K562 (cell line): ENCODE data around the gene DPP10. TPM values are rescaled to one million over a fixed set of nuclear protein-coding genes. Genes with fewer than 3 reads are reported as not detected.

Experiments used
- ATAC-seq: fragments of 200-7000 bp; cut with Tn5 transposase; 3 replicates; pipeline ENCODE4 v1.9.1; 2020; ENCODE audit warnings: moderate library complexity
- BruUV-seq: library from RNA; stranded (reverse); fragments of 400-500 nt; replicated peaks from 2 replicates; lab custom pipeline; 2021; lab: Mats Ljungman, UMichigan
- CTCF ChIA-PET: fragments of 300-600 bp; formaldehyde crosslinking; extraction: SDS; loops from one replicate; lab custom pipeline; 2021; ENCODE audit warnings: low intra/inter-chr PET ratio; lab: Yijun Ruan, JAX
- POLR2A ChIA-PET: fragments of 300-600, 350-650 bp; sonication (Branson Sonifier 250); formaldehyde crosslinking; extraction: SDS; loops from one replicate; lab custom pipeline; 2021; ENCODE audit warnings: antibody characterized with exemption, inconsistent platforms; lab: Yijun Ruan, JAX
- DNase-seq, 4 experiments: peaks; one replicate each; pipeline versions ENCODE4 v3.0.0 to v3.0.0-alpha.2; 2011 to 2018; ENCODE audit warnings: low spot score in 3 of 4, mixed read lengths in 3 of 4; ENCODE audit errors: extremely low read depth in 1 of 4
- FAIRE-seq: peaks from 2 replicates; lab custom pipeline; 2011; peaks lifted over from hg19 to GRCh38; lab: Jason Lieb, UNC
- H2AFZ ChIP-seq: 2 replicates; pipeline ENCODE4 v1.6.0; 2011; ENCODE audit warnings: low read depth, low read length, control low read depth, inconsistent platforms
- H3K27ac ChIP-seq: fragments of 200-600 bp; 3 replicates; pipeline ENCODE4 v1.8.0; 2011; ENCODE audit warnings: low read depth, mild to moderate bottlenecking, control low read depth, inconsistent platforms, low read length, moderate library complexity, mixed read lengths; ENCODE audit errors: extremely low read depth
- H3K27me3 ChIP-seq, 2 experiments: fragments of 300-600 bp in 1 of 2; 2 replicates in 1 of 2; 3 replicates in 1 of 2; pipeline versions ENCODE4 v1.6.0 to v1.8.0; 2011; ENCODE audit warnings: inconsistent platforms in 2 of 2, low read length in 2 of 2, mild to moderate bottlenecking in 1 of 2, mixed read lengths in 1 of 2, moderate library complexity in 1 of 2; ENCODE audit not compliant: control insufficient read depth in 2 of 2, insufficient read depth in 2 of 2
- H3K36me3 ChIP-seq: fragments of 300-600 bp; 3 replicates; pipeline ENCODE4 v1.8.0; 2011; ENCODE audit warnings: mild to moderate bottlenecking, low read length, inconsistent platforms; ENCODE audit not compliant: control insufficient read depth, insufficient read depth
- H3K4me1 ChIP-seq, 2 experiments: fragments of 200-600 bp in 1 of 2; replicated peaks in 1 of 2; 2 replicates in 1 of 2; 3 replicates in 1 of 2; pipeline versions ENCODE4 v1.5.1 to v1.8.0; 2011; ENCODE audit warnings: inconsistent platforms in 2 of 2, low read length in 2 of 2, mild to moderate bottlenecking in 1 of 2, mixed read lengths in 1 of 2, moderate library complexity in 1 of 2; ENCODE audit not compliant: control insufficient read depth in 2 of 2, insufficient read depth in 2 of 2
- H3K4me2 ChIP-seq: 2 replicates; pipeline ENCODE4 v1.6.1; 2011; ENCODE audit warnings: low read length, control low read depth, inconsistent platforms, mixed read lengths; ENCODE audit not compliant: insufficient read depth
- H3K4me3 ChIP-seq: fragments of 200-600 bp; sonication (generic), shearing (Covaris generic); 2 replicates; pipeline ENCODE4 v1.5.1; 2016; ENCODE audit warnings: control low read depth, inconsistent platforms
- H3K79me2 ChIP-seq: fragments of 200-600 bp; 3 replicates; pipeline ENCODE4 v1.8.0; 2011; ENCODE audit warnings: low read length, inconsistent platforms; ENCODE audit not compliant: control insufficient read depth, insufficient read depth
- H3K9ac ChIP-seq, 2 experiments: 2 replicates each; pipeline versions ENCODE4 v1.6.0 to v1.6.1; 2011; ENCODE audit warnings: low read depth in 2 of 2, low read length in 2 of 2, control low read depth in 1 of 2, inconsistent platforms in 1 of 2, mild to moderate bottlenecking in 1 of 2, mixed read lengths in 1 of 2; ENCODE audit not compliant: insufficient read depth in 1 of 2
- H3K9me1 ChIP-seq: one replicate; pipeline ENCODE4 v1.6.0; 2011; ENCODE audit warnings: inconsistent platforms, mild to moderate bottlenecking, low read length, moderate library complexity; ENCODE audit not compliant: control insufficient read depth, insufficient read depth
- H3K9me3 ChIP-seq: replicated peaks from 2 replicates; pipeline ENCODE4 v1.5.1; 2011; ENCODE audit warnings: low read depth, low read length, inconsistent platforms; ENCODE audit not compliant: control insufficient read depth, insufficient read depth
- H4K20me1 ChIP-seq: replicated peaks from 2 replicates; pipeline ENCODE4 v1.6.1; 2011; ENCODE audit warnings: low read length, inconsistent platforms, mixed read lengths; ENCODE audit not compliant: control insufficient read depth, insufficient read depth
- ATF6 ChIP-seq: sonication (generic); formaldehyde crosslinking; IDR thresholded peaks from 2 replicates; pipeline ENCODE4 v1.4.0; 2020; ENCODE audit warnings: mild to moderate bottlenecking, missing genetic modification reagents
- DLX4 ChIP-seq: fragments of 250-450 bp; sonication (Bioruptor Pico); IDR thresholded peaks from 2 replicates; pipeline ENCODE4 v1.6.1; 2021; ENCODE audit warnings: mild to moderate bottlenecking
- E2F4 ChIP-seq: sonication (generic); formaldehyde crosslinking; IDR thresholded peaks from 2 replicates; pipeline ENCODE4 v1.8.0; 2022; ENCODE audit warnings: mild to moderate bottlenecking, low read depth, missing genetic modification reagents
- ELF1 ChIP-seq: fragments of 200-800 bp; sonication (Bioruptor generic); IDR thresholded peaks from 2 replicates; pipeline ENCODE4 v1.6.1; 2016; ENCODE audit warnings: missing genetic modification characterization, missing compliant biosample characterization
- EWSR1 ChIP-seq: fragments of 450-650 bp; IDR thresholded peaks from 2 replicates; pipeline ENCODE4 v1.6.1; 2018; ENCODE audit warnings: borderline replicate concordance, mild to moderate bottlenecking, low read depth, moderate library complexity; ENCODE audit not compliant: partially characterized antibody
- KLF16 ChIP-seq: IDR thresholded peaks from 2 replicates; pipeline ENCODE4 v1.6.1; 2016; ENCODE audit warnings: antibody characterized with exemption
- TCFL5 ChIP-seq: fragments of 250-450 bp; sonication (Bioruptor Pico); conservative IDR thresholded peaks from 2 replicates; pipeline ENCODE4 v1.6.1; 2021; ENCODE audit warnings: mild to moderate bottlenecking, moderate library complexity, matching md5 sums
- WGBS: fragments of 100-300 bp; shearing (Covaris generic); methylation state at CpG from one replicate; pipeline ENCODE4 v1.1.6; 2016; ENCODE audit warnings: low coverage, mixed read lengths; ENCODE audit not compliant: insufficient coverage; ENCODE audit errors: missing lambda C conversion rate; 5-methylcytosine and 5-hydroxymethylcytosine counted together
- in situ Hi-C: fragments of 300-500 bp; cut with MboI; formaldehyde crosslinking; loops from 4 replicates; pipeline ENCODE4 v1.15.0; 2018; ENCODE audit warnings: inconsistent platforms, mixed read lengths
- intact Hi-C: fragments of 100-400 bp; cut with micrococcal nuclease; formaldehyde crosslinking; loops from 2 replicates; pipeline ENCODE4 v1.14.2; 2022
- polyA plus RNA-seq, 8 experiments: library from polyadenylated mRNA; depleted of rRNA in 4 of 8; stranded (reverse) in 5 of 8; unstranded in 3 of 8; fragments of >200 nt; fragmentation: Nextera tagmentation in 2 of 8; fragmentation: Illumina TruSeq in 1 of 8; extraction: Ambion mirVana in 2 of 8; extraction: Trizol in 1 of 8; gene quantifications; 2 replicates each; pipeline versions ENCODE4 v1.2.1 to v1.2.3, GENCODE V29; 2011 to 2014; ENCODE audit warnings: inconsistent platforms in 1 of 8, missing spikeins in 1 of 8
- total RNA-seq, 7 experiments: library from RNA; depleted of rRNA in 6 of 7; stranded (reverse); fragments of >200 nt in 6 of 7; fragmentation: Illumina TruSeq in 2 of 7; extraction: Trizol in 2 of 7; gene quantifications; 2 replicates each; pipeline versions ENCODE4 v1.2.1 to v1.2.3, GENCODE V29; 2011 to 2021; ENCODE audit warnings: low replicate concordance in 1 of 7

DPP10 gene
- total and polyA plus RNA-seq, 9 of the 15 experiments (the other 6 are each of a cell fraction or from before 2014, with no cell fraction given): not detected

- Histone ChIP-seq H3K9me3 (no peaks in the 10 kb centered on the region), H3K4me1 (no peaks in the 10 kb centered on the region), H3K4me2 (no peak overlapping the region), H3K27me3 (no peaks in the 10 kb centered on the region), H4K20me1 (no peaks in the 10 kb centered on the region), H2AFZ (no peak overlapping the region), H3K4me3 (no peak overlapping the region), H3K36me3 (no peaks in the 10 kb centered on the region), H3K9ac (no peak overlapping the region), H3K9me1 (no peaks in the 10 kb centered on the region), H3K27ac (no peak overlapping the region), H3K79me2 (no peaks in the 10 kb centered on the region)
- no peak for DNase-seq
- in situ Hi-C loops (no loop called here), intact Hi-C loops (no loop called here)
- no peak for TF ChIP-seq E2F4 (CRISPR knock-in tag)
- TF ChIP-seq ATF6: no peak
- no peak for TF ChIP-seq ELF1 (tag)
- TF ChIP-seq KLF16: no peak
- no peak for TF ChIP-seq EWSR1
- TF ChIP-seq TCFL5 (CRISPR knock-in tag): no peak
- TF ChIP-seq DLX4 (CRISPR knock-in tag): no peak
- no TSS peak for BruUV-seq
- ChIA-PET CTCF (no interaction called here), POLR2A (no interaction called here)
- no peak for FAIRE-seq
- ATAC-seq: no peak
- 0% methylated on average over 1 of the region's 1 CpG for WGBS
Observed at GRCh38 chr2:114472726-114473125, 30.3 kb downstream of the DPP10 start.
